Measurements from ENCODE around the gene NPAS3.

Gene NPAS3

GRCh38 chr14:33773205-33774030 lies 834.7 kb downstream of the NPAS3 start:
- no peak overlapping the region for H3K4me3 ChIP-seq (ENCODE audit: low read depth, low read length)
- TF ChIP-seq CTCF (IDR thresholded peaks at IDR 0.05; ENCODE audit: borderline replicate concordance, insufficient read depth, low read depth, low read length) = no peak

DNA sequence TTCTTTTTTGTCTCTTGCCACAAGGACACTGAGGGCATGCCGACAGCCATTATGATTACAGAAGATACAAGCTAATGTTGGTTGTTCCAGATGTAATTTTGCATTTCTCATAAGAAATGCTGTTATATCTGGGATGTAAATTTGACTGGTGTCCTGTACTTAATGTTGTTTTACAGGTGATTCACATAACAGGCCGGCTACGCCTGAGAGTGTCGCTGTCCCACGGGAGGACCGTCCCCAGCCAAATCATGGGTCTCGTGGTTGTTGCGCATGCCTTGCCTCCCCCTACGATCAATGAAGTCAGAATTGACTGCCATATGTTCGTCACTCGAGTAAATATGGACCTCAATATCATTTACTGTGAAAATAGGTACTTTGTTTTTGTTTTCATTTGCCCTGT lies 835.5 kb downstream of the NPAS3 start:
- TF ChIP-seq CTCF (IDR thresholded peaks at IDR 0.05; ENCODE audit: borderline replicate concordance, insufficient read depth, low read depth, low read length) = no peak
- no peak overlapping the region for H3K4me3 ChIP-seq (ENCODE audit: low read depth, low read length)

GRCh38 chr14:33774723-33775470 lies 836.2 kb downstream of the NPAS3 start:
- no peak overlapping the region for H3K4me3 ChIP-seq (ENCODE audit: low read depth, low read length)
- TF ChIP-seq CTCF (IDR thresholded peaks at IDR 0.05; ENCODE audit: borderline replicate concordance, insufficient read depth, low read depth, low read length) = no peak

DNA sequence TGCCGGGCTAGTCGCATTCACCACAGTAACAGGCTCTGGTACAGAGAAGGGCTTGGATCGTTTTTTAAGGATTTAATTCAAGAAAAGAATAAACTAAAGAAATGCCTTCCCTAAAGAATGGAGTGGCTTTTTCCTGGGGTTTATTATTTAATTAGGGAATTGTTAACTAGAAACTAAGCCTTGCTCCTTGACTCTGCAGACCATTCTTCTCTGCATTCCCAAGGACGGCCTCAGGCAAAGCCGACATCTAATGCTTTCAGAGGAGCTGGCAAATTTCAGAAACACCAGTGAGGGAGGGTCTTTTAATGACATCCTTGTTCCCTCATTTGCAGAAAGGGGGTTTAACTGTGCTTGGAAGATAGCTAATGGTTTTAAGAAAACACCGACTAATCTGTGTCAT lies 838.2 kb downstream of the NPAS3 start:
- no peak for TF ChIP-seq CTCF (IDR thresholded peaks at IDR 0.05; ENCODE audit: borderline replicate concordance, insufficient read depth, low read depth, low read length)
- no peak overlapping the region for H3K4me3 ChIP-seq (ENCODE audit: low read depth, low read length)

DNA sequence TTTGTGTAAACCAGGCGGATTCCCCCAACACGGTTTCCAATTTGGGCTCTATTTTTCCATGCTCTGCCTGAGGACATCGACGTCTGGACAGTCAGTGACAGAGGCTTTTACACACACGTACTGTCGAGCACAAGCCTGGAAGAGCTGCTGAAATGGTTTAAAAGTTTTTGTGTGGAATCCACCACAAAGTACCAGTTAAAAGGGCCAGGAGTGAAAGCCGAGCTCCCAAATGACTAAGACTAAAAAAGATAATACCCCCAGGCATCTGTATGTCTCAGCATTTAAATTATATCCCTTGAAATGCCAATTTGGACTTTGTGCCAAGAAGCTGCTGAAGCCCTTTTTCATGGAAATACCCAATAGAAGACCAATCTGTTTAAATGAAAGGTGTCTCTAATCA lies 839.0 kb downstream of the NPAS3 start:
- H3K4me3 ChIP-seq (ENCODE audit: low read depth, low read length) = no peak overlapping the region
- no peak for TF ChIP-seq CTCF (IDR thresholded peaks at IDR 0.05; ENCODE audit: borderline replicate concordance, insufficient read depth, low read depth, low read length)

DNA sequence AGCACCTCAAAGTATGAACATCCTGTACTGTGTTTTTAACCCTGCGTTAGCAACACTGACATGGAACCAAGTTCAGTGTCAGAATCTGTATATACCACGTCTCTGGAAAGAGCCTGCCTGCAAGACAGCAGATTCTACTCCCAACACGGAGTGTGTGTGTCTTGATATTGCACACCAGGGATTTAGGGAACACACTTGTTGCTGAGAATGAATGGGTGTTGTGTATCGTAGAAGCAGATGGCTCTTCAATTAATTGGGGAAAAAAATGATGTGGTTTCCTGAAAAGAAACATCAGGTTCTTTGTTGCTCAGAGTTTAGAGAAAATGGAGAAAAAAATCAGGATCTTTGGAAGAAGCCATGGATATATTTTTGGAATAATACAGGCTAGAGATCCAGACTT lies 841.4 kb downstream of the NPAS3 start:
- TF ChIP-seq CTCF (IDR thresholded peaks at IDR 0.05; ENCODE audit: borderline replicate concordance, insufficient read depth, low read depth, low read length) = no peak
- H3K4me3 ChIP-seq (ENCODE audit: low read depth, low read length) = no peak overlapping the region

GRCh38 chr14:33781236-33781635 lies 842.6 kb downstream of the NPAS3 start:
- no peak overlapping the region for H3K4me3 ChIP-seq (ENCODE audit: low read depth, low read length)
- TF ChIP-seq CTCF (IDR thresholded peaks at IDR 0.05; ENCODE audit: borderline replicate concordance, insufficient read depth, low read depth, low read length) = no peak

Data from GM12875 (cell line).